Chondrocyte (in vitro differentiated cells): Measurements from ENCODE around the gene PYHIN1. TPM values are rescaled to one million over a fixed set of nuclear protein-coding genes. Genes with fewer than 3 reads are reported as not detected.

Experiments
- DNase-seq: peaks from one replicate; pipeline ENCODE4 v3.0.0; 2021; ENCODE audit warnings: mixed read lengths, low spot score
- H3K27ac Mint-ChIP-seq: one replicate; pipeline ENCODE4 v1.8.0; 2021; ENCODE audit warnings: mild to moderate bottlenecking, moderate library complexity, mixed read lengths; ENCODE audit not compliant: unreplicated experiment
- H3K27me3 Mint-ChIP-seq: 2 replicates; pipeline ENCODE4 v1.8.0; 2021; ENCODE audit warnings: low read depth, mixed read lengths
- H3K36me3 Mint-ChIP-seq: 2 replicates; pipeline ENCODE4 v1.8.0; 2021; ENCODE audit warnings: low read depth, mixed read lengths
- H3K4me1 Mint-ChIP-seq: 2 replicates; pipeline ENCODE4 v1.8.0; 2021; ENCODE audit warnings: low read depth, mild to moderate bottlenecking, mixed read lengths
- H3K4me3 Mint-ChIP-seq: one replicate; pipeline ENCODE4 v1.8.0; 2021; ENCODE audit warnings: mild to moderate bottlenecking, moderate library complexity, mixed read lengths; ENCODE audit not compliant: unreplicated experiment
- H3K9me3 Mint-ChIP-seq: 2 replicates; pipeline ENCODE4 v1.8.0; 2021; ENCODE audit warnings: low read depth, mixed read lengths
- CTCF ChIP-seq: fragments of 200-600 bp; sonication (generic); IDR thresholded peaks from 2 replicates; pipeline ENCODE4 v1.5.0; 2021; ENCODE audit warnings: antibody characterized with exemption, mild to moderate bottlenecking, moderate library complexity
- total RNA-seq: library from RNA; stranded (reverse); gene quantifications from 3 replicates; pipeline ENCODE4 v1.2.1, GENCODE V29; 2021

Gene PYHIN1
- total RNA-seq, 1 donor from 2014 or later: not detected

GRCh38 chr1:158941317-158941716, 10.0 kb downstream of the PYHIN1 start:
- H3K4me1 Mint-ChIP-seq: no peaks in the 10 kb centered on the region

GRCh38 chr1:158942490-158942889, 11.1 kb downstream of the PYHIN1 start:
- Mint-ChIP-seq H3K27me3 (no peaks in the 10 kb centered on the region), H3K4me3 (no peak overlapping the region), H3K9me3 (no peaks in the 10 kb centered on the region), H3K36me3 (no peaks in the 10 kb centered on the region), H3K27ac (no peak overlapping the region), H3K4me1 (no peaks in the 10 kb centered on the region)
- no peak for TF ChIP-seq CTCF
- DNase-seq: no peak

More at GRCh38 chr1:158941317-158941716, 10.0 kb downstream of the PYHIN1 start:
- Mint-ChIP-seq H3K27ac (no peak overlapping the region), H3K36me3 (no peaks in the 10 kb centered on the region), H3K4me3 (no peak overlapping the region), H3K9me3 (no peaks in the 10 kb centered on the region), H3K27me3 (no peaks in the 10 kb centered on the region)
- DNase-seq: no peak
- TF ChIP-seq CTCF: no peak

GRCh38 chr1:158943059-158943458, 11.7 kb downstream of the PYHIN1 start:
- TF ChIP-seq CTCF: no peak
- no peaks in the 10 kb centered on the region for H3K4me1 Mint-ChIP-seq

GRCh38 chr1:158945061-158945460, 13.7 kb downstream of the PYHIN1 start:
- no peak for DNase-seq
- Mint-ChIP-seq H3K4me1 (no peaks in the 10 kb centered on the region), H3K36me3 (no peaks in the 10 kb centered on the region), H3K4me3 (no peak overlapping the region), H3K27me3 (no peaks in the 10 kb centered on the region), H3K27ac (no peak overlapping the region), H3K9me3 (peaks cover 4% of the 10 kb centered on the region)
- no peak for TF ChIP-seq CTCF

More at GRCh38 chr1:158943059-158943458, 11.7 kb downstream of the PYHIN1 start:
- no peak overlapping the region for H3K4me3 Mint-ChIP-seq
- H3K36me3 Mint-ChIP-seq: no peaks in the 10 kb centered on the region
- H3K27ac Mint-ChIP-seq: no peak overlapping the region
- H3K9me3 Mint-ChIP-seq: no peaks in the 10 kb centered on the region
- H3K27me3 Mint-ChIP-seq: no peaks in the 10 kb centered on the region
- DNase-seq: no peak

GRCh38 chr1:158946785-158947184, 15.4 kb downstream of the PYHIN1 start:
- Mint-ChIP-seq H3K27ac (no peak overlapping the region), H3K27me3 (no peaks in the 10 kb centered on the region), H3K4me1 (no peaks in the 10 kb centered on the region), H3K9me3 (peaks cover 4% of the 10 kb centered on the region), H3K4me3 (no peak overlapping the region), H3K36me3 (no peaks in the 10 kb centered on the region)
- DNase-seq: no peak
- no peak for TF ChIP-seq CTCF
